Superior temporal gyrus (tissue), 1 donor: ENCODE measurements around the gene PTPRU.
A peak's percentile ranks its signal among the peaks of the same experiment; 100 is the strongest.
"Not testable (repeated sequence)": the region's sequence is repeated elsewhere in the genome, so short reads cannot be mapped to it uniquely, and the experiment has no call there.

ENCODE experiments used
- DNase-seq: peaks from one replicate; pipeline ENCODE4 v3.0.0-alpha.2; 2016; ENCODE audit errors: extremely low spot score

Gene PTPRU

GRCh38 chr1:29222260-29222659 lies 14.1 kb upstream of the PTPRU start:
- DNase-seq, result not testable (repeated sequence)

GRCh38 chr1:29222686-29223085 lies 13.6 kb upstream of the PTPRU start:
- no peak for DNase-seq

- DNase-seq, result no peak
Observed at GRCh38 chr1:29223521-29223920, 12.8 kb upstream of the PTPRU start.

- DNase-seq, result no peak
Observed at GRCh38 chr1:29224356-29224837, 11.9 kb upstream of the PTPRU start.

- DNase-seq, result no peak
Observed at GRCh38 chr1:29225361-29225760, 11.0 kb upstream of the PTPRU start.

GRCh38 chr1:29227511-29227910 lies 8.8 kb upstream of the PTPRU start:
- no peak for DNase-seq

GRCh38 chr1:29230204-29230552 lies 6.1 kb upstream of the PTPRU start:
- DNase-seq, result no peak

- DNase-seq, result peak; percentile 92
Observed at GRCh38 chr1:29230553-29231378, 5.6 kb upstream of the PTPRU start, which contains the start of gene MECR. Gene MECR, minus strand, starts transcription at chr1:29230934. Its CDS starts 28 bp downstream, at chr1:29230906.

- no peak for DNase-seq
Observed at GRCh38 chr1:29232387-29232786, 3.9 kb upstream of the PTPRU start.

GRCh38 chr1:29233693-29234092 lies 2.6 kb upstream of the PTPRU start:
- DNase-seq, result no peak

GRCh38 chr1:29234471-29234870 lies 1.9 kb upstream of the PTPRU start:
- no peak for DNase-seq

GRCh38 chr1:29234881-29235280 lies 1.4 kb upstream of the PTPRU start:
- DNase-seq, result not testable (repeated sequence)

GRCh38 chr1:29236712-29237128 lies 398 bp downstream of the PTPRU start:
- no peak for DNase-seq

GRCh38 chr1:29237129-29237821 lies 953 bp downstream of the PTPRU start:
- no peak for DNase-seq

GRCh38 chr1:29237852-29238619 lies 1.7 kb downstream of the PTPRU start:
- no peak for DNase-seq

- DNase-seq, result no peak
Observed at GRCh38 chr1:29238620-29239002, 2.3 kb downstream of the PTPRU start.

GRCh38 chr1:29239142-29239541 lies 2.8 kb downstream of the PTPRU start:
- no peak for DNase-seq

GRCh38 chr1:29240400-29240837 lies 4.1 kb downstream of the PTPRU start:
- no peak for DNase-seq

GRCh38 chr1:29240986-29241385 lies 4.7 kb downstream of the PTPRU start:
- DNase-seq, result no peak

GRCh38 chr1:29243023-29243870 lies 6.9 kb downstream of the PTPRU start:
- no peak for DNase-seq

GRCh38 chr1:29243871-29244200 lies 7.5 kb downstream of the PTPRU start:
- no peak for DNase-seq
